ENCODE data around the gene IL21R.

IL21R gene

GRCh38 chr16:27480761-27481160, 78.8 kb downstream of the IL21R start:
- TF ChIP-seq CTCF (IDR thresholded peaks at IDR 0.05; ENCODE audit: low read depth, low read length): no peak
- no peak overlapping the region for H3K4me3 ChIP-seq (replicated peaks in 1 of 2; ENCODE audit: low read depth in 2 of 2, low read length in 2 of 2)
- DNase-seq (ENCODE audit: low read depth in 2 of 2): no peak

GRCh38 chr16:27481282-27481934, 79.4 kb downstream of the IL21R start:
- no peak overlapping the region for H3K4me3 ChIP-seq (replicated peaks in 1 of 2; ENCODE audit: low read depth in 2 of 2, low read length in 2 of 2)
- no peak for DNase-seq (ENCODE audit: low read depth in 2 of 2)
- no peak for TF ChIP-seq CTCF (IDR thresholded peaks at IDR 0.05; ENCODE audit: low read depth, low read length)

GRCh38 chr16:27482397-27483087, 80.6 kb downstream of the IL21R start:
- no peak overlapping the region for H3K4me3 ChIP-seq (replicated peaks in 1 of 2; ENCODE audit: low read depth in 2 of 2, low read length in 2 of 2)
- no peak for DNase-seq (ENCODE audit: low read depth in 2 of 2)
- TF ChIP-seq CTCF (IDR thresholded peaks at IDR 0.05; ENCODE audit: low read depth, low read length): no peak

- no peak for DNase-seq (ENCODE audit: low read depth in 2 of 2)
- TF ChIP-seq CTCF (IDR thresholded peaks at IDR 0.05; ENCODE audit: low read depth, low read length): no peak
- no peak overlapping the region for H3K4me3 ChIP-seq (replicated peaks in 1 of 2; ENCODE audit: low read depth in 2 of 2, low read length in 2 of 2)
Measured at GRCh38 chr16:27483088-27483437, 81.1 kb downstream of the IL21R start.

- TF ChIP-seq CTCF (IDR thresholded peaks at IDR 0.05; ENCODE audit: low read depth, low read length): no peak
- no peak overlapping the region for H3K4me3 ChIP-seq (replicated peaks in 1 of 2; ENCODE audit: low read depth in 2 of 2, low read length in 2 of 2)
- no peak for DNase-seq (ENCODE audit: low read depth in 2 of 2)
Measured at GRCh38 chr16:27483624-27484023, 81.7 kb downstream of the IL21R start.

- H3K4me3 ChIP-seq (replicated peaks in 1 of 2; ENCODE audit: low read depth in 2 of 2, low read length in 2 of 2): no peak overlapping the region
- TF ChIP-seq CTCF (IDR thresholded peaks at IDR 0.05; ENCODE audit: low read depth, low read length): no peak
- DNase-seq (ENCODE audit: low read depth in 2 of 2): no peak
Measured at GRCh38 chr16:27485126-27485525, 83.2 kb downstream of the IL21R start.

Data from cardiac fibroblast (primary cell).